Activated B cell treated with CpG ODN at 0.5 μM for 24 hours (primary cell): Measurements from ENCODE around the gene USP40. TPM values are rescaled to one million over a fixed set of nuclear protein-coding genes. Genes with fewer than 3 reads are reported as not detected.

Source experiments
- ATAC-seq: fragments of 200-7000 bp; cut with Tn5 transposase; one replicate; pipeline ENCODE4 v1.10.0; 2021; ENCODE audit warnings: low read depth, mild to moderate bottlenecking, moderate library complexity
- CTCF ChIA-PET: fragments of 350-600 bp; sonication (Branson Sonifier 250); formaldehyde crosslinking; loops from one replicate; lab custom pipeline; 2021; ENCODE audit warnings: antibody characterized with exemption; lab: Charles Lee
- POLR2A ChIA-PET: fragments of 350-600 bp; sonication (Branson Sonifier 250); formaldehyde crosslinking; loops from one replicate; lab custom pipeline; 2021; ENCODE audit warnings: antibody characterized with exemption; lab: Charles Lee
- DNase-seq: peaks from one replicate; pipeline ENCODE4 v3.0.0; 2022
- H3K27ac Mint-ChIP-seq: one replicate; pipeline ENCODE4 v1.8.0; 2020; ENCODE audit warnings: mixed read lengths
- H3K27me3 Mint-ChIP-seq: one replicate; pipeline ENCODE4 v1.8.0; 2021; ENCODE audit warnings: mixed read lengths
- H3K36me3 Mint-ChIP-seq: one replicate; pipeline ENCODE4 v1.8.0; 2021; ENCODE audit warnings: low read depth, mixed read lengths
- H3K4me1 Mint-ChIP-seq: one replicate; pipeline ENCODE4 v1.8.0; 2021; ENCODE audit warnings: mixed read lengths
- H3K4me3 Mint-ChIP-seq: one replicate; pipeline ENCODE4 v1.8.0; 2020; ENCODE audit warnings: mild to moderate bottlenecking, mixed read lengths
- H3K9me3 Mint-ChIP-seq: one replicate; pipeline ENCODE4 v1.8.0; 2020; ENCODE audit warnings: mixed read lengths
- CTCF ChIP-seq: fragments of 200-600 bp; IDR thresholded peaks from one replicate; pipeline ENCODE4 v1.8.0; 2022; ENCODE audit warnings: antibody characterized with exemption, mild to moderate bottlenecking
- intact Hi-C: fragments of 100-400 bp; cut with micrococcal nuclease; formaldehyde crosslinking; loops from one replicate; pipeline ENCODE4 v1.15.1; 2024
- total RNA-seq: library from RNA; stranded (reverse); gene quantifications from 2 replicates; pipeline ENCODE4 v1.2.3, GENCODE V29; 2022

The USP40 gene
- total RNA-seq, 1 donor from 2014 or later: 30.4 TPM

DNA sequence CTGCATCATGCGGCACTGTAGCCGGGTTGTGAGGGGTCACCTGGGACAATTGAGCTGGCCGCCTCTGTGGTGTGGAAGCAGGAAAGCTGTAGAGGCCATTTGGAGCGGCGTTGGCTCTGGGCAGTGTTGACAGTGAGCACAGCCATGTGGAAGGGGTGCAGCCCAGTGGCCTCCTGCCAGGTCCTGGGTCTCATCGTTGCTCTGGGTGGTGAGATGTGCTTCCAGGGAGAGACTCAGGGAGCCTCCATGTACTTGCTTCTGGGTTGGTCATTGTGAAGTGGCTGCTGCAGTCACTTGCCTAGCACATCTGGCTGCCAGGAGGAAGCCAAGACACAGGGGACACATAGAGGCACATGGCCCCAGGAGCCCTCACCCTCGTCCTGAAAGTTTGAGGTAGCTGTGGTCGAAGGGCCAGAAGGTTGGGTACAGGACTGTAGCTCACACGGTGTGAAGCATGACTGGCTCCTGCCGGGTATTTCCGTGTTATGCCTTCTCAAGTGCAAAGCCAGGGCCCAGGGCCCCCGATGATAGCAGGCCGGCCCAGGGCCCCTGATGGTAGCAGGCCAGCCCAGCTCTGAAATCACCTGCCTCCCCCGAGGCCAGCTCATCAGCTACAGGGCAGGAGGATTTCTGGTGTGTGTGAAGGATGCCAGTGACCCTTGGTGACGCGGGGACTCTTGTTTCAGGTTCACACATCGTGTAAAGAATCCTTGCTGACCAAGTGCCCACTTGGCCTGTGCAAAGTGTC is 129.7 kb downstream of the USP40 start:
- Mint-ChIP-seq H3K36me3 (peaks cover 86% of the 10 kb centered on the region), H3K4me1 (peaks cover 29% of the 10 kb centered on the region), H3K27me3 (no peaks in the 10 kb centered on the region), H3K9me3 (no peaks in the 10 kb centered on the region), H3K27ac (peak overlapping the region; percentile 41), H3K4me3 (no peak overlapping the region)
- POLR2A ChIA-PET: interaction anchor here (1.4 kb wide), 1 partner anchor 18 kb away, joined by 5 read pairs; no protein-coding TSS in a partner anchor
- CTCF ChIA-PET: interaction anchor here (2.7 kb wide), 1 partner anchor 33 kb away, joined by 12 read pairs; no protein-coding TSS in a partner anchor
- intact Hi-C loops: no loop called here
- ATAC-seq: no peak
- peak; percentile 9 for DNase-seq
- no peak for TF ChIP-seq CTCF

- no peak for TF ChIP-seq CTCF
- Mint-ChIP-seq H3K36me3 (peaks cover 86% of the 10 kb centered on the region), H3K4me1 (peaks cover 28% of the 10 kb centered on the region), H3K27ac (no peak overlapping the region), H3K4me3 (no peak overlapping the region), H3K27me3 (no peaks in the 10 kb centered on the region), H3K9me3 (no peaks in the 10 kb centered on the region)
- ATAC-seq (no peak), DNase-seq (peak; percentile 4)
- intact Hi-C loops: no loop called here
- POLR2A ChIA-PET: no interaction called here
- CTCF ChIA-PET: interaction anchor here (1.0 to 3.4 kb wide), 4 partner anchors 7 to 32 kb away, joined by 3 to 16 read pairs (median 12); no protein-coding TSS in a partner anchor
Observed at GRCh38 chr2:233436191-233436581, 130.4 kb downstream of the USP40 start.

GRCh38 chr2:233435436-233436190 is 131.0 kb downstream of the USP40 start:
- Mint-ChIP-seq H3K27me3 (no peaks in the 10 kb centered on the region), H3K9me3 (no peaks in the 10 kb centered on the region), H3K4me3 (no peak overlapping the region), H3K27ac (peak overlapping the region; percentile 54), H3K4me1 (peaks cover 32% of the 10 kb centered on the region), H3K36me3 (peaks cover 86% of the 10 kb centered on the region)
- peak; percentile 4 for DNase-seq
- no peak for TF ChIP-seq CTCF
- intact Hi-C loops: loop anchor here (2.0 kb wide), 1 partner anchor 17 kb away; no protein-coding TSS in a partner anchor
- no peak for ATAC-seq
- ChIA-PET CTCF (interaction anchor here (1.0 to 3.4 kb wide), 4 partner anchors 8 to 63 kb away, joined by 3 to 16 read pairs (median 8); no protein-coding TSS in a partner anchor), POLR2A (no interaction called here)

DNA sequence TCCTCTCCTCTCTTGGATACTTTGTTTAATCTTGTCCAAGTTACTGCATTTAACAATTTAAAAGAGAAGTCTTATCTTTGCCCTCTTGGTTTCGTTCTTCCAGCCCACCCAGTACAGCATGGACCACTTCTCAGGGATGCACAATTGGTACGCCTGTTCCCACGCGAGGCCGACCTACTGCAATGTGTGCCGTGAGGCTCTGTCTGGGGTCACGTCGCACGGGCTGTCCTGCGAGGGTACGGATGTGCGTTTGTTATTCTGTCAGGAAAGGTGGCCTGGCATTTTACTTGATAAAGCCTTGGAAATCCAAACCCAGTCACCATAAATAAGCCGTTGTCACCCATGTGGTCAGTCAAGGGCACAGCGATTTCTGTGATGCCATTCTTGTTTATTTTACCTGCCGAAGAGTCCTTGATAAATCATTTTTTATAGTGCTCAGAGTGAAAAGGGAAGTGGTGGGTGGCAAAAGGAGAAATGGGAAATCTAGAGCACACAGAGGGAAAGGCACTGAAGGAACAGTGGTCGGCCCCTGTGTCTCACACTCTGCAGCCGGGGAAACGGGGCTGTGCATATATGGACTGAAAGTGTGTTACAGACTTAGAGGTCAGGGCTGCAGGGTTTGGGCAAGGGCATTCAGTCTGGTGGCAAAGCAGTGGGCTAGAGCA is 131.8 kb downstream of the USP40 start:
- no peak for TF ChIP-seq CTCF
- H3K27me3 Mint-ChIP-seq: no peaks in the 10 kb centered on the region
- ATAC-seq: no peak
- H3K36me3 Mint-ChIP-seq: peaks cover 81% of the 10 kb centered on the region
- H3K9me3 Mint-ChIP-seq: no peaks in the 10 kb centered on the region
- H3K4me3 Mint-ChIP-seq: peak overlapping the region; percentile 8
- ChIA-PET CTCF (interaction anchor here (1.0 to 3.4 kb wide), 4 partner anchors 9 to 63 kb away, joined by 3 to 16 read pairs (median 8); no protein-coding TSS in a partner anchor), POLR2A (no interaction called here)
- intact Hi-C loops: loop anchor here (2.0 kb wide), 1 partner anchor 16 kb away; no protein-coding TSS in a partner anchor
- peak overlapping the region; percentile 54 for H3K27ac Mint-ChIP-seq
- peaks cover 36% of the 10 kb centered on the region for H3K4me1 Mint-ChIP-seq
- DNase-seq: peak; percentile 10
